ENCODE results near the gene NIPAL3.

The NIPAL3 gene

DNA sequence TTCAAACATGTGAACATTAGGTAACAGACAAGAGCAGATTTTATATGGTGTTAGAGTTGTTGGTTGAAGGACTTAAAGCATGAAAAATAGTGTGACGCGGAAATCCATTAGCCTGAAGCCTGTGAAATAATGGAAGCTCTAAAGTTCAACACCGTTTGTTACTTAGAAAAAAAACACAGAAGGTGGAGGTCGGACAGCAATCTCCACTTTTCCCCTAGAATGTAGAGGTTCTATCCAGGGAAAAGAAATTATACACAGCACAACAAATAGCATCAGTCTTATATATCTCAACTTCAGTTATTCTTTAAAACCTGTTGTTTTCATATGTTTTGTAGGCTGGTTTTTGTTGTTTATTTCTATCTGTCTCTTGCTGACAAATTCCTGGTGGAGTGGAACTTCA is 89.0 kb downstream of the NIPAL3 start:
- Histone ChIP-seq H3K4me1 (ENCODE audit: control insufficient read depth in 1 of 2, insufficient read depth in 2 of 2, low read length in 2 of 2) (peaks cover 4 to 7% of the 10 kb centered on the region in 2 experiments), H3K9ac (ENCODE audit: low read length) (no peak overlapping the region), H3K79me2 (ENCODE audit: control insufficient read depth, insufficient read depth, low read length, poor library complexity) (peaks cover 6% of the 10 kb centered on the region), H4K12ac (ENCODE audit: low read depth, low read length) (no peak overlapping the region), H4K8ac (ENCODE audit: low read depth, low read length) (no peak overlapping the region), H3K36me3 (ENCODE audit: control insufficient read depth in 1 of 2, insufficient read depth in 2 of 2, low read length in 2 of 2) (no peaks in the 10 kb centered on the region), H3K23ac (ENCODE audit: low read length) (no peak overlapping the region), H3K79me1 (ENCODE audit: low read length) (peaks cover 12% of the 10 kb centered on the region), H3K4ac (ENCODE audit: low read depth, low read length) (no peak overlapping the region), H3K27me3 (ENCODE audit: insufficient read depth, low read length) (no peaks in the 10 kb centered on the region), H3K27ac (ENCODE audit: low read depth, low read length) (no peak overlapping the region), H2BK120ac (ENCODE audit: insufficient read depth, low read length, poor library complexity) (no peak overlapping the region), H3K18ac (ENCODE audit: low read length) (no peak overlapping the region), H2AFZ (ENCODE audit: insufficient read depth, low read length, poor library complexity) (no peak overlapping the region), H2AK5ac (ENCODE audit: low read length) (no peak overlapping the region), H3K4me2 (ENCODE audit: low read length) (no peak overlapping the region), H3K9me3 (ENCODE audit: insufficient read depth, low read depth, low read length) (no peaks in the 10 kb centered on the region), H2BK5ac (ENCODE audit: low read depth, low read length, poor library complexity) (no peak overlapping the region), H3K14ac (ENCODE audit: low read length) (no peak overlapping the region), H2BK12ac (ENCODE audit: low read length) (no peak overlapping the region), H3K4me3 (ENCODE audit: low read depth, low read length) (no peak overlapping the region), H4K91ac (ENCODE audit: low read depth, low read length) (no peak overlapping the region)
- DNase-seq: no peak
- no CpG with 5 or more reads among the region's 4 CpGs for WGBS (ENCODE audit: extremely low coverage, insufficient coverage, insufficient read length)

DNA sequence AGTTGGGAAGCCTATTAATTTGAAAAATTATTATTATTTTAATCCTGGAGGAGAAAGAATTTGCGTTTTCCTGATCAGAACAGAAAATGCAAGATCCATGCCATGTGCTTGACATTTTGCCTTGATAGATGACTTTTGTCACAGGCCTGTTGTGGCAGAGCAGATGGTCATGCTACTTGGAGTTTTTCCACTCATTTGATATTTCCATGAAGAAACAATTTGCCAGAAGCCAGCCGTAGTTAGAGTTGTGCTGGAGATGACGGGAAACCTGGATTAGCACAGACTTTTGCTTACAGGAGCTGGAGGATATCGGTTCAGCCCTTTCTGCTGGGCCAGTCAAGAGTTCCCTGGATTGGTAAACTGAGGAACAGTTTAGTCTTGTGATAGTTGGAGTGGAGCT is 90.2 kb downstream of the NIPAL3 start:
- H3K9me3 ChIP-seq (ENCODE audit: insufficient read depth, low read depth, low read length): no peaks in the 10 kb centered on the region
- no peak overlapping the region for H3K4me2 ChIP-seq (ENCODE audit: low read length)
- H3K23ac ChIP-seq (ENCODE audit: low read length): no peak overlapping the region

DNA sequence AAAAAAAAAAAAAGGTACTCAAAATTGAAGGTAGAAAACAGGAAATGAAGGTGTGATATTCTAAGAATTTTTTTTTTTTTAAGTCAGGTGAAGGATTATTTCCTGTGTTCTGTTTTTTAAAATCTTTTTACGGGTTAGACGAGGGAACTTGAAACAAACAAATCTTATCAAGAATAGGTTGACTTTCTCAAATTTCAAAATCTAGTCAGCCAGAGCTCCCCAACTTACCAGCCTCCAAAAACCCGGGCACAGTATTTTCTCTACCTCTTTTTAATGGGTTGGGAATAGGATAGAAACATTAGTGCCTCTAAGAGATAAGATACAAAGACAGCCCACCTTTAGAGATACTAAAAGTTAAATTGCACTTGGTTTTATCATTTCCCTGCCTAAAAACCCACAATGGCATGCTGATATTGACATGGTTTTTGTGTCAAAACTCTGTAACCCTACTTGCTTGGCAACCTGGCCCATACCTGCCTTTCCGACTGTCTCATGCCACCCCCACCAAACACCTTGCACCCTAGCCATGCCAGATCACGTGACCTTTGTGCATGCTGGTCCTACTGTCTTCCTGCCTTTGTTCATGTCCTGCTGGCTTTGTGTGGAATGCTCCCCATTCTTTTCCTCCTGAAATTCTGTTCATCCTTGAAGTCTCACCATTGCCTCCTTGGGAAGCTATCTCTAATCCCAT is 91.2 kb downstream of the NIPAL3 start:
- peaks cover 10% of the 10 kb centered on the region for H3K79me1 ChIP-seq (ENCODE audit: low read length)

More for the DNA sequence above, 90.2 kb downstream of the NIPAL3 start:
- no peak overlapping the region for H4K8ac ChIP-seq (ENCODE audit: low read depth, low read length)
- no peak overlapping the region for H4K12ac ChIP-seq (ENCODE audit: low read depth, low read length)
- peaks cover 12% of the 10 kb centered on the region for H3K79me1 ChIP-seq (ENCODE audit: low read length)
- H3K18ac ChIP-seq (ENCODE audit: low read length): no peak overlapping the region
- peaks cover 6% of the 10 kb centered on the region for H3K79me2 ChIP-seq (ENCODE audit: control insufficient read depth, insufficient read depth, low read length, poor library complexity)
- no peaks in the 10 kb centered on the region for H3K27me3 ChIP-seq (ENCODE audit: insufficient read depth, low read length)
- no peak overlapping the region for H3K27ac ChIP-seq (ENCODE audit: low read depth, low read length)
- H2BK5ac ChIP-seq (ENCODE audit: low read depth, low read length, poor library complexity): no peak overlapping the region
- DNase-seq: no peak
- H2AFZ ChIP-seq (ENCODE audit: insufficient read depth, low read length, poor library complexity): no peak overlapping the region
- no peaks in the 10 kb centered on the region for H3K36me3 ChIP-seq (ENCODE audit: control insufficient read depth in 1 of 2, insufficient read depth in 2 of 2, low read length in 2 of 2)
- H3K4me3 ChIP-seq (ENCODE audit: low read depth, low read length): no peak overlapping the region
- H3K14ac ChIP-seq (ENCODE audit: low read length): no peak overlapping the region
- no peak overlapping the region for H2BK120ac ChIP-seq (ENCODE audit: insufficient read depth, low read length, poor library complexity)
- no peak overlapping the region for H3K9ac ChIP-seq (ENCODE audit: low read length)
- no peak overlapping the region for H3K4ac ChIP-seq (ENCODE audit: low read depth, low read length)
- no peak overlapping the region for H2AK5ac ChIP-seq (ENCODE audit: low read length)
- H4K91ac ChIP-seq (ENCODE audit: low read depth, low read length): no peak overlapping the region
- no CpG with 5 or more reads among the region's 4 CpGs for WGBS (ENCODE audit: extremely low coverage, insufficient coverage, insufficient read length)
- peaks cover 4 to 7% of the 10 kb centered on the region in 2 experiments for H3K4me1 ChIP-seq (ENCODE audit: control insufficient read depth in 1 of 2, insufficient read depth in 2 of 2, low read length in 2 of 2)
- H2BK12ac ChIP-seq (ENCODE audit: low read length): no peak overlapping the region

GRCh38 chr1:24507405-24507804 is 91.8 kb downstream of the NIPAL3 start:
- no peak overlapping the region for H3K18ac ChIP-seq (ENCODE audit: low read length)
- no peaks in the 10 kb centered on the region for H3K36me3 ChIP-seq (ENCODE audit: control insufficient read depth in 1 of 2, insufficient read depth in 2 of 2, low read length in 2 of 2)
- no peak overlapping the region for H4K12ac ChIP-seq (ENCODE audit: low read depth, low read length)
- no peak overlapping the region for H3K14ac ChIP-seq (ENCODE audit: low read length)
- peaks cover 8% of the 10 kb centered on the region for H3K79me1 ChIP-seq (ENCODE audit: low read length)
- H3K9me3 ChIP-seq (ENCODE audit: insufficient read depth, low read depth, low read length): no peaks in the 10 kb centered on the region
- H2BK12ac ChIP-seq (ENCODE audit: low read length): no peak overlapping the region
- peaks cover 4% of the 10 kb centered on the region for H3K79me2 ChIP-seq (ENCODE audit: control insufficient read depth, insufficient read depth, low read length, poor library complexity)
- no peak overlapping the region for H3K4ac ChIP-seq (ENCODE audit: low read depth, low read length)
- no peak overlapping the region for H3K23ac ChIP-seq (ENCODE audit: low read length)
- H3K4me1 ChIP-seq (ENCODE audit: control insufficient read depth in 1 of 2, insufficient read depth in 2 of 2, low read length in 2 of 2): no peaks in the 10 kb centered on the region
- no peak overlapping the region for H3K4me2 ChIP-seq (ENCODE audit: low read length)
- no peak overlapping the region for H2BK120ac ChIP-seq (ENCODE audit: insufficient read depth, low read length, poor library complexity)
- H2AK5ac ChIP-seq (ENCODE audit: low read length): no peak overlapping the region
- H3K4me3 ChIP-seq (ENCODE audit: low read depth, low read length): no peak overlapping the region
- no peak overlapping the region for H4K91ac ChIP-seq (ENCODE audit: low read depth, low read length)
- no peak overlapping the region for H2BK5ac ChIP-seq (ENCODE audit: low read depth, low read length, poor library complexity)
- WGBS (ENCODE audit: extremely low coverage, insufficient coverage, insufficient read length): no CpG with 5 or more reads among the region's 5 CpGs
- DNase-seq: no peak
- H3K27me3 ChIP-seq (ENCODE audit: insufficient read depth, low read length): no peaks in the 10 kb centered on the region
- H3K27ac ChIP-seq (ENCODE audit: low read depth, low read length): no peak overlapping the region
- no peak overlapping the region for H4K8ac ChIP-seq (ENCODE audit: low read depth, low read length)
- no peak overlapping the region for H3K9ac ChIP-seq (ENCODE audit: low read length)
- H2AFZ ChIP-seq (ENCODE audit: insufficient read depth, low read length, poor library complexity): no peak overlapping the region

More for the DNA sequence above, 91.2 kb downstream of the NIPAL3 start:
- H3K9me3 ChIP-seq (ENCODE audit: insufficient read depth, low read depth, low read length): no peaks in the 10 kb centered on the region
- H2BK12ac ChIP-seq (ENCODE audit: low read length): no peak overlapping the region
- no peak overlapping the region for H4K91ac ChIP-seq (ENCODE audit: low read depth, low read length)
- no peak overlapping the region for H4K8ac ChIP-seq (ENCODE audit: low read depth, low read length)
- H2AFZ ChIP-seq (ENCODE audit: insufficient read depth, low read length, poor library complexity): no peak overlapping the region
- peaks cover 0 to 2% of the 10 kb centered on the region in 2 experiments for H3K4me1 ChIP-seq (ENCODE audit: control insufficient read depth in 1 of 2, insufficient read depth in 2 of 2, low read length in 2 of 2)
- H3K23ac ChIP-seq (ENCODE audit: low read length): no peak overlapping the region
- WGBS (ENCODE audit: extremely low coverage, insufficient coverage, insufficient read length): no CpG with 5 or more reads among the region's 5 CpGs
- no peak overlapping the region for H4K12ac ChIP-seq (ENCODE audit: low read depth, low read length)
- no peak overlapping the region for H3K14ac ChIP-seq (ENCODE audit: low read length)
- H3K9ac ChIP-seq (ENCODE audit: low read length): no peak overlapping the region
- H3K4me3 ChIP-seq (ENCODE audit: low read depth, low read length): no peak overlapping the region
- no peak overlapping the region for H3K4me2 ChIP-seq (ENCODE audit: low read length)
- H3K27me3 ChIP-seq (ENCODE audit: insufficient read depth, low read length): no peaks in the 10 kb centered on the region
- no peak for DNase-seq
- H3K18ac ChIP-seq (ENCODE audit: low read length): no peak overlapping the region
- no peak overlapping the region for H3K4ac ChIP-seq (ENCODE audit: low read depth, low read length)
- H2BK120ac ChIP-seq (ENCODE audit: insufficient read depth, low read length, poor library complexity): no peak overlapping the region
- no peak overlapping the region for H2AK5ac ChIP-seq (ENCODE audit: low read length)
- no peak overlapping the region for H3K27ac ChIP-seq (ENCODE audit: low read depth, low read length)
- H3K79me2 ChIP-seq (ENCODE audit: control insufficient read depth, insufficient read depth, low read length, poor library complexity): peaks cover 6% of the 10 kb centered on the region
- no peaks in the 10 kb centered on the region for H3K36me3 ChIP-seq (ENCODE audit: control insufficient read depth in 1 of 2, insufficient read depth in 2 of 2, low read length in 2 of 2)
- H2BK5ac ChIP-seq (ENCODE audit: low read depth, low read length, poor library complexity): no peak overlapping the region
